Retina (tissue), 1 donor: ENCODE data around the gene GABBR1.

Source experiments
- DNase-seq: peaks from one replicate; pipeline ENCODE4 v3.0.0-alpha.2; 2016

Gene GABBR1

GRCh38 chr6:29652198-29652584 is 19.2 kb upstream of the GABBR1 start:
- DNase-seq: no peak

GRCh38 chr6:29651413-29652197 is 18.6 kb upstream of the GABBR1 start:
- DNase-seq: no peak

DNA sequence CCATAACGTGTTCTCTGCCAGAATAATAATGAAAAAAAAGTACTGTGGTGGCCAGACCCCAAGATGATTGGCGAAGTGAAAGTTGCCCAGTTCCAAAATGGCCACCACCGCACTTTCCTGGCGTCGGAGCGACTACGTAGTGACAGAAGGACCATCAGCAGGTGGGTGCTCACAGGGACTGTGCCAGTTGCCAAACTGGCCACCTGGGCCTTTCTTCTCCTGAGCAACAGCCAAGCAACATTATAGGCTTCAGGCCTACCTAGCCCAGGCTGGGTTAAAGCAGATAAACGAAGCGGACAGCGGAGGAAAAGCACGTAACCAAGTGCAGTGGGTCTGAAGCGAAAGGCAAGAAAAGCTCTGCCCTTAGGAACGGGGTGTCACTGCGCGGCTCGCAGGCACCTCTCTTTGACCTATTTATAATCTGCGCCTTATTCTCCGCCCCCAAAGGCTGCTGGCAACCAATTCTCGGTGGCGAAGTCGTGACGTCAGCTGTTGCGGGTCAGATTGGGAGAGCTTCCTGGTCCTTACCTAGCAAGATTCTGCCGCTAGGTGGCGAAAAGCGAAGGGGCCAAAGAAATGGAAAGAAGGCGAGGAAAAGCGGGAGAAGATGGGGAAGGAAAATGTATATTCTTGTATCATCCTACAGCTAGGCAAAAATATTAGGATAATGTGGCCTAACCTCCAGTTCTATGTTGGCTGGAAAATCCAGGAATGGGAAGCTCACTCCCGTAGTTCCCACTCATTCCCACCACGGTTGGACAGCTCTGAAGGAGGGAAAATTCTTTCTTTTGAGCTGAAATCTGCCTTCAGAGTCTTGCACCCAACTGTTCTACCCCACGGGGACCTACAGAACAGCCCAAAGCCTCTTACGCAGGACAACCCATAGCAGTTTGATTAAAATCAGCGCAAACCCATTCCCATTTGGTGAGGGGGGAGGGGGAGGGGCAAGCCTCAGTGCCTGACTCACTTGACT is 17.0 kb upstream of the GABBR1 start:
- peak; percentile 97 for DNase-seq

GRCh38 chr6:29647927-29648642 is 15.1 kb upstream of the GABBR1 start:
- DNase-seq: no peak

DNA sequence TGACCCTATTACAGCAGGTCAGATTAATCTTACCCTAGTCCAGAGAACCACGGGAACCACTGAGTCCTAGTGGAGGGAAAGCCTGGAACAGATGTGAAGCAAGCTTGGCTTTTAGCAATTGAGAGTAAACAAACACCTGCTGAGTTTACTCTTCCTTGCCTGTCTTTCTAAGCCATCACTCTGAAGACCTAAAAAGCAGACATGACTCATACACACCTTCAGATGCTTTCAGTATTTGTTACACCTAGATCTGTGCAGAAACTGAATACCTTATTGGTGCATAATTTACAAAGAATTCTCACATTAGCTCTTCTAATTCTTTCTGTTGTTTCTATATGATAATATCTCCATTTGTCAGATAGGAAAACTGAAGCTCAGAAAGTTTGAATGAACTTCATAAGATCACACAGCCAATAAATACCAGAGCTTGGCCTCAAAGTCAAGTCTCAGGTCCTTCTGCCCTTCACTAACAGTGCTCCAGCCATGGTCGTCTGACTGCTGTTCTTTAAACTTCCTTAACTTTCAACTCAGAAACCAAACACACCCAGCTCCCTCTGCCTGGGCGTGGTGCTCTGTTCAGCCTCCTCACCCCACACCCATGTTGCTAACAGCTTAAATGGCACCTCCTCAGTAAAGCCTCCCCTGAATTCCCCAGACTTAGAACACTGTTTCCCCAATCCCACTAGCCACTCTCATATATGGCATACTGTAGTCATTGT is 8.6 kb upstream of the GABBR1 start:
- DNase-seq: no peak

GRCh38 chr6:29637247-29637646 is 4.3 kb upstream of the GABBR1 start:
- DNase-seq: no peak

GRCh38 chr6:29633534-29633905 is 537 bp upstream of the GABBR1 start:
- no peak for DNase-seq

- DNase-seq: peak; percentile 69
Measured at GRCh38 chr6:29631860-29632731, 887 bp downstream of the GABBR1 start.

DNA sequence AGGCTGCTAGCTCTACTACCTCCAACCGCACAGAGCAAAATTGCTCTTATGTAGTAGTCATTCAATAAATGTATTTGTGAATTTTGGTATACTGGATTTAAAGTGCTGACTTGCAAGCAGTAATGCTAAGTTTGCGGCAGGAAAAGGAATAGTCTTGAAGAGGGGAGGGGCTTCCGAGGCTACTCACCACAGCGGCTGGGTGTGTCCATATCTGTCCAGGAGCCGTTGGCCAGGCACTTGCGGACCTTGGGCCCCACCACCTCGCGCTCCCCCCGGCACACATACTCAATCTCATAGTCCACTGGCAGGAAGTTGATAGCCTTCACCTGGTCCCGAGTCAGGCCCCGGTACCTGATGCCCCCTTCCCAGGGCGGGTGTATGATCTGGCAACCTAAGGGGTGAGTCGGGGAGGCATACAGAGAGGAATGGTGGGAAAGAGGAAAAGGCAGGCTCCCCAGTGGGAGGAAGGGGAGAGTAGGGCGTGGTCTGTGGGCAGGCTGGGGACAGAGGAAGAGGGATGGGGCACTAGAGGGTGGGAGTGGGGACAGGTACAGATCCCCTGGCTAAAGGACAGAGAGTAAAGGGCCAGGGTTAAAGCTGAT is 1.7 kb downstream of the GABBR1 start:
- peak; percentile 43 for DNase-seq

DNA sequence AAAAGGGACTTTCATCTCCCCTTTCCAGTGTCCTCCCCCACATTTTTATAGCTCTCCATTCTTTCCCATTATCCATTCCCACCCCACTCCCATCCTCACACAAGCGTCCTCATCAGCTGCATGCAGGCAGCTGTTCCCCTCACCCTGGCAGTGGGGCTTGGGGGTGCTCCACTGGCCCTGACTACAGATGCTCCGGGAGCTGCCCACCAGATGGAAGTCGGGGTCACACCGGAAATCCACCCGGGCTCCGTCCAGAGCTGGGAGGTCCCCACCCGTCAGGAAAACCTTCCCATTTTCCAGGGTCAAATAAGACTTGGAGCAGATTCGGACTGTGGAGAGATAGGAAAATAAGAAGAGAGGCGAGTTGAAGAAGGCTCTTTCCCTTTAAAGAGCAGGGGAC is 2.7 kb downstream of the GABBR1 start:
- no peak for DNase-seq

DNA sequence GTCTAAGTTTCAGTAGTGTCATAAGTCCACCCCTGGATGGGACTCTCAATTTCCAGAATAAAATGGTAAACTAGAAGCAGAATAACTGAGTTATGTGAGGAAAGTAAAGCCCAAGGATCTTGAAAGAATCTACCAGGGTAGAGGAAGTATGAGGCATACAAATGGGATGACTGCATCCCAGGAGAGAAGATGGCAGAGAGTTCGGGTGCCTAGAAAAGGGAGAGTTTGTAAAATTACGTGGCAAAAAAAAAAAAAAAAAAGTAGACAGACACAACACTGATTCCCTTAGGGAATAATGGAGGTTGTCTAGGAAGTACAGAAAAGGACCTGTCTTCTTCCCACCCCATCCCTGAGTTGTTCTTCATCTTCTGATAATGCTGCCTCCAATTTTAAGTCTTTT is 3.4 kb downstream of the GABBR1 start:
- DNase-seq: no peak

DNA sequence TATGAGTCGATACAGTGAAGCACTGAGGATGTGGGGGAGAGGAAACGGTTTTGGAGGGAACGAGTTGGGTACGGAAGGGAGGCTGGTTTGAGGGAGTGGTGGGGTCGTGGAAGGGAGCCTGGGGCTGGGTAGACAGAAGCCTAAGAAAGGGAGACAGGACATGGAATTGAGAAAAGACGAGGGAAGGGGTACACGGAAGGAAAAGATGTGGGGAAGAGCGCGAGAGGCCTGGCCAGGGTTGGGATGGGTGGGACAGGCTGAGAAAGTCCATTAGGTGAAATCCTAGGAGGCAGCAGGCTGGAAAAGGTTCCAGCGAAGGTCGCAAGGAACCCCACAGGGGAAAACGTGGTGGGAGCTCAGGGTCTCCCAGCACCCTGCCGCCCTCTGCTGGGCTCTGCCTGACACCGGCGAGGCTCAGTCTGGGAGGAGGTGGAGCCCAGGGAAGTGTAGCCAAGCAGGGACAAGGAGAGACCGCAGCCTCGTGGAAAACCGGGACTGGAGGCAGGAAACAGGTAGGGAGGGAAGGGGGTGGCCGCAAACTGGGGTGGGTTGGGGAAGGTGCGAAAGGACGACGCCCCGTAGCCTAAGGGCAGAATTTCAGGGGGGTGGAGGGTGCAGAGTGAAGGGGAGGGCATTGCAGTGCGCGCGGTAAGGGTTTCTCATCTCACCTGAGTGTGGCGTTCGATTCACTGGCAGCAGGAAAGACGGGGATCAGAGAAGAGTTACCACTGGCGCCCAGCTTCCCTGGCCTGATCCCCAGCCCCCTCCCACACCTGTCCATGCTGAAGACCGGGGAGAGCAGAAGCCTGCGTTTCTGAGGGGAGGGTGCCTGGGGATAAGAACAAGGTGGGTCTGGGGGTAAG is 4.3 kb downstream of the GABBR1 start:
- DNase-seq: peak; percentile 84

- DNase-seq: peak; percentile 57
Measured at GRCh38 chr6:29627755-29628418, 5.1 kb downstream of the GABBR1 start.

DNA sequence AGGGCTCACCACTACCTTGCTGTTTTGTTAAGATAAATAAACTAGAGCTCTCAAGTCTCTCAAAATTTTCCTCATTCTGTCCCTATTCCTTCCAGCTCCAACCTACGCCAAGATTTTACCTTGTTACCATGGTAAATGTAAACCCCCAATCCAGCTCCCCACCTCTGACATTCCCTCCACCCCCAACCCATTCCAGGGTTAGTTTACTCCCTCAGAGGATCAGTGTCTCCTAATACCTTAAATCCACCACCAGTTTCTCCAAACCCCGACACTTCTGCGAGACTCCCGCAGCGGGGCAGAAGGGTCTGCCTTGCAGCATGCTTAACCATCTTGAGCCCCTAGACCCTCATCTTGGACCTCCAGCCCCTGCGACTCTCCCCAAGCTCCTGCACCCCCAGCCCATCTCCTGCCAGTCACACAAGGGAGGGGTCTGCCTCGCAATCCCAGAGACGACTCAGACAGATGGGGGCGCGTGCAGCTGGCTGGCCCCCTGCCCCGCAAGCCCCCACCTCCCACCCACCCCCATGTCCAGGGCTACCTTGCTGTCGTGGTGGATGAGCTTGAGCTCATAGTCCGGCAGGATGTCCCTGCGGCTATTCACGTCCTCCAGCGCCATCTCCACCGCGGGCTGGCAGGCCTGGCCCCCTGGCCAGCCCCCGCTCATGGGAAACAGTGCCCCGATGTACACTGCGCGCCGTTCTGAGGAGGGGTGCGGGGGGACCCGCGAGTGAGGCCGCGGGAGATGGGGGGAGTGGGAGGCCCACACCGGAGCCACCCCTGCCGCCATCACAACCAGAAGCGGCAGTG is 5.8 kb downstream of the GABBR1 start:
- no peak for DNase-seq

DNA sequence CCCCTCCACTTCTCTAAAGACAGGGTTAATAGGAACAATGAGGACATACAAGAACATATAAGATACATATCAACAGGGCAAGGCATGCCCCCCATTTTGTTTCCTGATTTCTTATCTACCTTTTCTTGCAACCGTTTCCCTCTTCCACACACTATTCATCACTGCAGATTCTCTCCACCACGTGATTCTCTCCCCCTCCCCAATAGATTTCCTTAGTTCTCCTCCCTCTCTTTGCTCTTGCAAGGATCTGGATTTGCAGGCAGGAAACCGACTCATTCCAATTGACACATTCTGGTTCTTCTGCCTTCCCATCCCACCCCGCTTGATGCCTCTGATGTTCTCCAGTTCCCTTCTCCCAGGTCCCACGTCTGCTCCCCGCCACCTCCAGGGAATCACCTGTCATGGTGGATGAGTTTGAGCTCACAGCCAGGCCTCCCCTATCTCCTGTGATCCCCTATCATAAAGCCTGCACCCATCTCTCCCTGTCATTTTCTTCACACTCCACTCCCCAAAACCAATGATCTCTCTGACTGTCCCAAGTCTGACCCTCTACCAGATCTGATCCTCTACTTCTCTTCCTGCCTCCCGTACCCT is 7.5 kb downstream of the GABBR1 start:
- DNase-seq: no peak

DNA sequence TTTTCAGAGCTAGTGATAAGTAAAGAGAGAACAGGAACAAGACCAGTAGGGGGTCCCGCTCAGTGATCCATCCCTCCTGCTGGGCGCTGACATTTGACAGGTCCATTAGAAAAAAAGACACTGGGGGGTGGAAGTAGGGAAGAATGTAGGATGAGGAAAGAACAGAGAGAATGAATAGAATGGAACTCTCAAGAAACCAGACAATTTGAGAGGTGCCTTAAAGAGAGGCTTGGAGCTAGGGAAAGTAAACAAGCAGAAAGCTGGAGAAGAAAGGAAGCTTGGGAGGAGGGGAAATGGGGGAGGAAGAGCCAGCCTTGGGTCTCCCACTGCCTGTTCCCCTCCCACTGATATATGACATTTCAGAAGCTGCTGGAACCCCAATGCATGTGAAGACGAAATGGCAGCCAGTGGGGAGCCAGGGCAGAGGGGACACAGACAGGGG is 8.4 kb downstream of the GABBR1 start:
- DNase-seq: no peak

DNA sequence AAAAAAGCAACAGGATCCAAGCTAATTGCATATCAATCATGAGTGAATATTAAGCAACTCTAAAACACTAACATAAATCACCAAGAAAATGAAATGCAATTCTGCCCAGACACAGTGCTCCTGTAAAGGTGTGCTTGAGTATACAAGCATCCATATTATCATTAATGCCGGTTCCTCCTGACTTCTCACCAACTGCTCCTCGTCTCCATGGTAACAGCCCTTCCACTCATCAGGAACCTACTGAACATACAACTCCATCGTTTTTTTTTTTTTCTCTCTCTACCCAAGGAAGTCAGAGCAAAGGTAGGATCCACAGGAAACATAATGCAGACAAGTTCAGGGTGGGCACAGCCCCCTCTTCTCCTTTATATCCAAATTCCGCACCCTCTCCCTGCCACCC is 12.4 kb downstream of the GABBR1 start:
- DNase-seq: no peak

- DNase-seq: no peak
Measured at GRCh38 chr6:29619578-29620160, 13.3 kb downstream of the GABBR1 start.
